GM18867 (cell line): ENCODE results near the gene FIBCD1.

ENCODE experiments used
- ATAC-seq: cut with Tn5 transposase; IDR thresholded peaks from one replicate; pipeline ENCODE4 v1.9.1; 2021; ENCODE audit warnings: mild to moderate bottlenecking, moderate library complexity; ENCODE audit not compliant: unreplicated experiment

FIBCD1 gene

DNA sequence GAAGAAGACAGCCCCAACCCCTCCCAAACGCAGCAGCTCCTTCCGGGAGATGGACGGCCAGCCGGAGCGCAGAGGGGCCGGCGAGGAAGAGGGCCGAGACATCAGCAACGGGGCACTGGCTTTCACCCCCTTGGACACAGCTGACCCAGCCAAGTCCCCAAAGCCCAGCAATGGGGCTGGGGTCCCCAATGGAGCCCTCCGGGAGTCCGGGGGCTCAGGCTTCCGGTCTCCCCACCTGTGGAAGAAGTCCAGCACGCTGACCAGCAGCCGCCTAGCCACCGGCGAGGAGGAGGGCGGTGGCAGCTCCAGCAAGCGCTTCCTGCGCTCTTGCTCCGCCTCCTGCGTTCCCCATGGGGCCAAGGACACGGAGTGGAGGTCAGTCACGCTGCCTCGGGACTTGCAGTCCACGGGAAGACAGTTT is 54.9 kb downstream of the FIBCD1 start:
- ATAC-seq: no peak

GRCh38 chr9:130883479-130883878 is 55.6 kb downstream of the FIBCD1 start:
- ATAC-seq: no peak

GRCh38 chr9:130882696-130883225 is 56.3 kb downstream of the FIBCD1 start:
- no peak for ATAC-seq

GRCh38 chr9:130881516-130881915 is 57.5 kb downstream of the FIBCD1 start:
- no peak for ATAC-seq

DNA sequence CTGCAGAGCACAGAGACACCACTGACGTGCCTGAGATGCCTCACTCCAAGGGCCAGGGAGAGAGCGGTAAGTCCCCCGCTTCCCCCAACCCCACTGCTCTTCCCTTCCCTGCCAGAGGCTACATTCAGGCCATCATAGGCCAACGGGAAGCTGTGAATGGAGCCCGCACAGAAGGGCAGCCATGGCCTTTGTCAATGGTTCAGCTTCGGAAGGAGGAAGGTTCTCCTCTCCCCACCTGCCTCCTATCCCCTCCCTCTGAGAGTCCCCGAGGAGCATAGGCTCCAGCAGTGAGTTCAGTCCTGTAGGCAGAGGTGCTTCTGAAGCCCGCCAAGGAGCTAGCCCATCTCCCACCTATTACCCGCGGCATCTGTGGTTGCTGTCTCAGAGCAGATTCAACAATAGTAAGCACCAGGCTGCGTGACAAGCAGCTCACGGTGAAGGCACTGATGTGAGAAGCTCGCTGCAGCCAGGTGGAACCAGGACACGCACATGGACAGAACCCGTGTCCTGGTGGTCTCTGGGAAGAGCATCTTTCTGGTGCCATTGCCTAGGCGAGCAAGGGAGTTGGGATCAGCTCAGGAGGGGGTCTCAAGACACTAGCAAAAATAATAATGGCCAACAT is 58.3 kb downstream of the FIBCD1 start:
- no peak for ATAC-seq

DNA sequence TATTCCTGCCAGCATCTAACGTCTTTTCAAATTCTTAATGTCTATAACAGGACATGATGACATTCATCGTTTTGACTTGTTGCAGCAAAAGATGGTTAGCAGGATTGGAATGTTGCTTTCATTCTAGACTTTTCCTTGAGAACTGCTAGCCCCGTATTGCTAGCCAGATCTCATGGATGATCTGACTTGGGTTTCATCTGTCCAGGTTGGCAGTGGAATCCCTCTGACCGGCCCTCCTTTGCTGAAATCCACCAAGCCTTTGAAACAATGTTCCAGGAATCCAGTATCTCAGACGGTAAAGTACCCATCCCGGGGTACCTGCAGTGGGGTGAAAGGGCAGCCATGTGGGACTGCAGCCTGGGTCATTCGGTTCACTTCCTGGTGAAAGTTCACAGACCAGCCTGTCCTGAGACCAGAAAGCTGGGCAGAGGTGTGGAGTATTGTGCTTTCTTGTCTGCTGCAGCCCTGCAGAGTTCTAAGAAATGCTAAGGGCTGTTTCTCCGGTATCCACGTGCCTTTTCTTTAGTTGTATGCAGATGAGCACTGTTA is 59.1 kb downstream of the FIBCD1 start:
- no peak for ATAC-seq

GRCh38 chr9:130878295-130878694 is 60.8 kb downstream of the FIBCD1 start:
- ATAC-seq: no peak

DNA sequence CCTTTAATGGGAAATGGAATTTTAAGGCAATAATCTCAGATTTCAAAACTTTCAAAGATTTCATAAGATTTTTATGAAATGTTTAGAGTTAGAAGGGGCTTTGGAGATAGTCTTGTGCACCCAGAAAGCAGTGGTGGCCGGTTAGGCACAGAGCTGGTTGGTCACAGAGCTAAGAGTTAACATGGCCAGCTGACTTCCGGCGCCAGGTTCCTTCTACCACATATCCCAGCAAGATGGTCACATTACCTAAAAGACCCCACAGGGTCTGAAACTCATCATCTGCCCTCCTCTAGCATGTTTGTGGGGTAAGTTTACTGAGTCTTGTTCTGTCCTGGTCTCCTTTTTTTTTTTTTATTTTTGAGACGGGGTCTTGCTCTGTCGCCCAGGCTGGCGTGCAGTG is 61.7 kb downstream of the FIBCD1 start:
- no peak for ATAC-seq

DNA sequence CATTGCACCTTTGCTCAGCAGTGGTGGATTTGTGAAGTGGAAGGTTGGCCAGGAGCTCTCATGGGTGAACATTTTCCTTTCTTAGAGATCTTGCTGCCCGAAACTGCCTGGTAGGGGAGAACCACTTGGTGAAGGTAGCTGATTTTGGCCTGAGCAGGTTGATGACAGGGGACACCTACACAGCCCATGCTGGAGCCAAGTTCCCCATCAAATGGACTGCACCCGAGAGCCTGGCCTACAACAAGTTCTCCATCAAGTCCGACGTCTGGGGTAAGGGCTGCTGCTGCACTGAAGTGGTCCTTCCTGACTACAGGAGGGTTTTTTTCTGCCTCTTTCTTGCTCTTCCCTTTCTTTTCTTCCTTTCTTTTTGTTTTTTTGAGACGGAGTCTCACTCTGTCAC is 64.3 kb downstream of the FIBCD1 start:
- no peak for ATAC-seq

- ATAC-seq: no peak
Measured at GRCh38 chr9:130873966-130874365, 65.1 kb downstream of the FIBCD1 start.

DNA sequence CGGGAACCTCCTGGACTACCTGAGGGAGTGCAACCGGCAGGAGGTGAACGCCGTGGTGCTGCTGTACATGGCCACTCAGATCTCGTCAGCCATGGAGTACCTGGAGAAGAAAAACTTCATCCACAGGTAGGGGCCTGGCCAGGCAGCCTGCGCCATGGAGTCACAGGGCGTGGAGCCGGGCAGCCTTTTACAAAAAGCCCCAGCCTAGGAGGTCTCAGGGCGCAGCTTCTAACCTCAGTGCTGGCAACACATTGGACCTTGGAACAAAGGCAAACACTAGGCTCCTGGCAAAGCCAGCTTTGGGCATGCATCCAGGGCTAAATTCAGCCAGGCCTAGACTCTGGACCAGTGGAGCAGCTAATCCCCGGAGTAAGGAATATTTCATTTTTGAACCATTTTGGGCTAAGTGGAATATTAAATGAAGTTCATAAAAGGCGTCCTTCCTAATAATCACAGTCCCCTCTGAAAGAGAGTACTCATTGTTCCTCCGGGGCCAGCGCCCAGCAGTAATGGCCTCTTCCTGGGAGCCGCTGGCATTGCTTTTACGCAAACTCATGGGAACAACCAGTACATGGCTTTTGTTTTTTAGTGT is 66.0 kb downstream of the FIBCD1 start:
- no peak for ATAC-seq

- ATAC-seq: no peak
Measured at GRCh38 chr9:130872508-130872907, 66.5 kb downstream of the FIBCD1 start.

GRCh38 chr9:130872093-130872492 is 67.0 kb downstream of the FIBCD1 start:
- ATAC-seq: no peak

DNA sequence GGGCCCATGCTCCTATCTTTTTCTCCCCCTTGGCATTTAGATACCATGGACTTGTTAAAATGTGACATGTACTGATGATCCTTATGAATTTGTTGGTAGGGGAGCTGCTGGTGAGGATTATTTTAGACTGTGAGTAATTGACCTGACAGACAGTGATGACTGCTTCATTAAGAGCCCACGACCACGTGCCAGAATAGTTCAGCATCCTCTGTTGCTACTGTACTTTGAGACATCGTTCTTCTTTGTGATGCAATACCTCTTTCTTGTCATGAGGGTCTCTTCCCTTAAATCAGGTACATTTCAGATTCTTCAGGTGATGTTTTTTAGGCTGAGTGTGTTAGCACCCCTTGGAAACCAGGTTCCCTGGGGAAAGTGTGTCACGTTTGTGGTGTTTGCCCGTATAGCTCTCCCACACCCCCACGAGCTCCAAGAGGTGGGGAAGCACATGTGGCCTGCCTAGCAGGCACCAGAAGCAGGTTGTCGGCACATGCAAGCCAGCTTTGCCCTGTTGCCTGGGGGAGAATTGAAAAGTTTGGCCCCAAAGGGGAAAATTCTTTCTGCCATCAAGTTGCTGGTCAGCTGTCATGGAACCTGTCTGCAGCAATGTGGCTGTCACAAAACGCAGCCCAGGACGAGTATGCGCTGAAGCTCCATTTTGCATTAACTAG is 67.5 kb downstream of the FIBCD1 start:
- ATAC-seq: no peak

GRCh38 chr9:130870491-130871381 is 68.3 kb downstream of the FIBCD1 start:
- no peak for ATAC-seq

- no peak for ATAC-seq
Measured at GRCh38 chr9:130869250-130869649, 69.8 kb downstream of the FIBCD1 start.

DNA sequence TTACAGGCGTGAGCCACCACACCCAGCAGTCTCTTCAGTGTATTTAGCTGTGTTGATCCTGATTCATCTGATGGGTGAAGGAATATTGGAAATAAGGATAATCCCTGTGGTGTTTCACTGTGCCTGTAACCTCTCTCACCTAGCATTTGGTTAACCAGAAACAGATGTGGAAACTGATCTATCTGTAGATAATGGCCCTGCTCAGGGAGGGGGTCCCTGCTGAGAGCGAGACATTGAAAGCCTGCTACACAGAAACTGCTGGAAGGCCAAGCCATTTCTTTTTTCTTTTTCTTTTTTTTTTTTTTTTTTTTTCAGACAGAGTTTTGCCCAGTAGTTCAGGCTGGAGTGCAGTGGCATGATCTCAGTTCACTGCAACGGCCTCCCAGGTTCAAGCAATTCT is 70.8 kb downstream of the FIBCD1 start:
- no peak for ATAC-seq

DNA sequence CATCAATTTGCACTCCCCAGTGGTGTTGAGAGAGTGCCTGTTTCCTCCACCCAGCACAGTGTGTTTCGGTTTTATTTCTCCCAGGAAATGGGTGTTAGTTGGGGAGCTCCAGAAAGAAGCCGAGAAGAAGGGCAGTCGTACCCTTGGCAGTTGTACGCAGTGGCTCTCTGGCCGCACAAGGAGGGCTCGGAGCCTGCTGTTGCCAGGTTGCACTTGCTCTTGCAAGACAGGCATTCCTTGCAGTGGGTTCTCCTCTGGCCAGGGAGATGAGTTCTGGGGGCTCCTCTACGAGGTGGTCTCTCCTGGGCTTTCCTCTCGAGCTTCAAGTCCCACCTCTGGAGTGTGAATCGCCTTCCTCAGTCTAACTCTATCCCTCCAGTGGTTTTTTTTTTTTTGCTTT is 71.5 kb downstream of the FIBCD1 start:
- ATAC-seq: no peak

- ATAC-seq: no peak
Measured at GRCh38 chr9:130866474-130866965, 72.5 kb downstream of the FIBCD1 start.

DNA sequence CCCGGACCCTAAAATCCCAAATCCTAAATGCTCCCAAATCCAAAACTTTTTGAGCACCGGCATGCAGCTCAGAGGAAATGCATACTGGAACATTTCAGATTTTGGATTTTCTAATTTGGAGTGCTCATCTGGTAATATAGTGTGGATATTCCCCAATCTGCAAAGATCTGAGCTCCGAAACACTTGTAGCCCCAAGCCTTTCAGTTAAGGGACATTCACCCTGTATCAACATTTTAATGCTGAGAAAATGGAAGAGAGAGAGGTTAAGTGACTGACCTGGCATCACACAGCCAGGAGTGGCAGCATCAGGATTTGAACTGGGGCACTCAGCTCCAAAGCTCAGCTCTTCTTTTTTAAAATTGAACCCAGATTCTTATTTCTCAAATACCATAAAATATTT is 73.1 kb downstream of the FIBCD1 start:
- no peak for ATAC-seq

DNA sequence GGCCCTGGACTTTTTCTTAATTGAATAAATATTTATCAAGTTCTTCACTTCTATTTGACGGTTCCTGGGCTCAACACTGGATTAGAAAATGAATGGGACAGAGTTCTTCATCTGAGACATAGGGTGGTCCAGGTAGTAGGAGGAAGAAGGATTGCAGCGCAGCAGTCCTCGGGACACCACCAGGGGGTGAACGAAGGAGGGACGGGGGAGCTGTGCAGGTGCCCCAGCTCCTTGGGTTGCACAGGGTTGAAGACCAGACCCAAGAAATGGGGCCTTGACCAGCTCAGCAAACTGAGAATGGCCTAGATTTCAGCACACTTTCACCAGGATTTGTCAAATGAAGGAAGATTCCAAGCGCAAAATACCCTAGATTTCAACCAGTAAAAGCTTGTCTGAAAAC is 74.5 kb downstream of the FIBCD1 start:
- no peak for ATAC-seq
